IMR-90 (cell line): ENCODE data around the gene ZNF445. TPM values are rescaled to one million over a fixed set of nuclear protein-coding genes. Genes with fewer than 3 reads are reported as not detected.

Source experiments
- ATAC-seq: fragments of 200-7000 bp; cut with Tn5 transposase; 2 replicates; pipeline ENCODE4 v1.9.1; 2020; ENCODE audit warnings: low read depth, mild to moderate bottlenecking, moderate library complexity
- BruUV-seq: library from RNA; stranded (reverse); fragments of 400-500 nt; replicated peaks from 2 replicates; lab custom pipeline; 2021; lab: Mats Ljungman, UMichigan
- CTCF ChIA-PET: fragments of 300-600 bp; formaldehyde crosslinking; extraction: SDS; loops from one replicate; lab custom pipeline; 2021; ENCODE audit warnings: antibody characterized with exemption; lab: Yijun Ruan, JAX
- POLR2A ChIA-PET: fragments of 300-600 bp; sonication (Branson Sonifier 250); formaldehyde crosslinking; loops from one replicate; lab custom pipeline; 2022; ENCODE audit warnings: antibody characterized with exemption; ENCODE audit not compliant: unreplicated experiment; lab: Charles Lee
- DNase-seq: peaks from one replicate; pipeline ENCODE4 v3.0.0; 2013
- H2AFZ ChIP-seq: replicated peaks from 2 replicates; pipeline ENCODE3; 2013; ENCODE audit warnings: low read length, mild to moderate bottlenecking; ENCODE audit not compliant: poor library complexity
- H2AK5ac ChIP-seq: 2 replicates; pipeline ENCODE4 v1.6.1; 2013; ENCODE audit warnings: low read depth, low read length, inconsistent platforms
- H2AK9ac ChIP-seq: replicated peaks from 2 replicates; pipeline ENCODE3; 2013; ENCODE audit warnings: mild to moderate bottlenecking, low read depth, low read length, moderate library complexity; ENCODE audit not compliant: poor library complexity
- H2BK120ac ChIP-seq: 2 replicates; pipeline ENCODE4 v1.6.1; 2013; ENCODE audit warnings: low read depth, low read length, inconsistent platforms
- H2BK15ac ChIP-seq: 3 replicates; pipeline ENCODE4 v1.6.1; 2013; ENCODE audit warnings: low read depth, low read length, inconsistent platforms
- H2BK20ac ChIP-seq: 2 replicates; pipeline ENCODE4 v1.6.1; 2013; ENCODE audit warnings: low read depth, mild to moderate bottlenecking, inconsistent platforms, low read length, moderate library complexity
- H2BK5ac ChIP-seq: 2 replicates; pipeline ENCODE4 v1.6.1; 2013; ENCODE audit warnings: mild to moderate bottlenecking, low read depth, low read length, inconsistent platforms; ENCODE audit not compliant: poor library complexity, severe bottlenecking
- H3K14ac ChIP-seq: replicated peaks from 2 replicates; pipeline ENCODE4 v1.6.1; 2013; ENCODE audit warnings: low read depth, low read length, inconsistent platforms
- H3K18ac ChIP-seq: 2 replicates; pipeline ENCODE4 v1.6.1; 2013; ENCODE audit warnings: low read depth, low read length, control low read depth
- H3K23ac ChIP-seq: 2 replicates; pipeline ENCODE4 v1.6.1; 2013; ENCODE audit warnings: low read depth, low read length, inconsistent platforms
- H3K27ac ChIP-seq: 2 replicates; pipeline ENCODE4 v1.5.1; 2013; ENCODE audit warnings: mild to moderate bottlenecking, control low read depth, low read length; ENCODE audit not compliant: insufficient read depth
- H3K27me3 ChIP-seq: 2 replicates; pipeline ENCODE4 v1.6.1; 2013; ENCODE audit warnings: low read length; ENCODE audit not compliant: control insufficient read depth, insufficient read depth
- H3K36me3 ChIP-seq: 2 replicates; pipeline ENCODE4 v1.6.1; 2013; ENCODE audit warnings: low read length, mixed read lengths; ENCODE audit not compliant: control insufficient read depth, insufficient read depth
- H3K4ac ChIP-seq: 2 replicates; pipeline ENCODE4 v1.6.1; 2013; ENCODE audit warnings: low read depth, low read length, inconsistent platforms
- H3K4me1 ChIP-seq: 2 replicates; pipeline ENCODE4 v1.6.1; 2013; ENCODE audit warnings: low read length, mixed read lengths; ENCODE audit not compliant: control insufficient read depth, insufficient read depth
- H3K4me2 ChIP-seq: 2 replicates; pipeline ENCODE4 v1.6.1; 2013; ENCODE audit warnings: low read depth, mild to moderate bottlenecking, control low read depth, low read length, moderate library complexity
- H3K4me3 ChIP-seq: 2 replicates; pipeline ENCODE4 v1.5.1; 2013; ENCODE audit warnings: low read depth, mild to moderate bottlenecking, control low read depth, low read length, moderate library complexity; ENCODE audit not compliant: insufficient read depth
- H3K56ac ChIP-seq: 2 replicates; pipeline ENCODE4 v1.6.1; 2013; ENCODE audit warnings: low read length, inconsistent platforms; ENCODE audit not compliant: insufficient read depth; ENCODE audit errors: extremely low read depth
- H3K79me1 ChIP-seq, 2 experiments: 2 replicates each; pipeline ENCODE4 v1.6.1; 2013; ENCODE audit warnings: low read length in 2 of 2, inconsistent platforms in 1 of 2, low read depth in 1 of 2
- H3K9ac ChIP-seq: 2 replicates; pipeline ENCODE4 v1.6.1; 2013; ENCODE audit warnings: low read depth, low read length, control low read depth
- H3K9me1 ChIP-seq: 2 replicates; pipeline ENCODE4 v1.6.1; 2013; ENCODE audit warnings: low read length, inconsistent platforms; ENCODE audit not compliant: insufficient read depth
- H3K9me3 ChIP-seq: 2 replicates; pipeline ENCODE4 v1.6.1; 2013; ENCODE audit warnings: low read length; ENCODE audit not compliant: control insufficient read depth, insufficient read depth
- H4K20me1 ChIP-seq: 2 replicates; pipeline ENCODE4 v1.6.1; 2013; ENCODE audit warnings: low read length, inconsistent platforms; ENCODE audit not compliant: insufficient read depth
- H4K5ac ChIP-seq: 2 replicates; pipeline ENCODE4 v1.6.1; 2013; ENCODE audit warnings: mild to moderate bottlenecking, low read depth, low read length, control low read depth
- H4K8ac ChIP-seq, 2 experiments: 2 replicates each; pipeline ENCODE4 v1.6.1; 2013; ENCODE audit warnings: low read depth in 2 of 2, low read length in 2 of 2, control low read depth in 1 of 2, inconsistent platforms in 1 of 2
- H4K91ac ChIP-seq: 2 replicates; pipeline ENCODE4 v1.6.1; 2013; ENCODE audit warnings: low read depth, low read length, inconsistent platforms; ENCODE audit not compliant: insufficient read depth
- BHLHE40 ChIP-seq: fragments of 150-350 bp; IDR thresholded peaks from 2 replicates; pipeline ENCODE4 v1.6.1; 2016; ENCODE audit warnings: mild to moderate bottlenecking, low read depth, low read length
- CEBPB ChIP-seq: IDR thresholded peaks from 2 replicates; pipeline ENCODE4 v1.6.1; 2012; ENCODE audit warnings: low read depth, low read length, improper control_type of control experiment
- CHD1 ChIP-seq: IDR thresholded peaks from 2 replicates; pipeline ENCODE4 v1.6.1; 2012; ENCODE audit warnings: low read depth, low read length, improper control_type of control experiment
- CTCF ChIP-seq: conservative IDR thresholded peaks from 2 replicates; pipeline ENCODE4 v1.5.1; 2012; ENCODE audit warnings: mild to moderate bottlenecking, low read depth, low read length, improper control_type of control experiment
- ELK1 ChIP-seq: fragments of 150-350 bp; IDR thresholded peaks from 2 replicates; pipeline ENCODE4 v1.6.1; 2016; ENCODE audit warnings: low read depth, mild to moderate bottlenecking, low read length, moderate library complexity, borderline replicate concordance
- FOS ChIP-seq: fragments of 150-350 bp; IDR thresholded peaks from 2 replicates; pipeline ENCODE4 v1.6.1; 2016; ENCODE audit warnings: low read depth, low read length
- MAFK ChIP-seq: IDR thresholded peaks from 2 replicates; pipeline ENCODE4 v1.6.1; 2012; ENCODE audit warnings: low read depth, low read length, improper control_type of control experiment
- MAZ ChIP-seq: IDR thresholded peaks from 2 replicates; pipeline ENCODE4 v1.6.1; 2012; ENCODE audit warnings: low read depth, mild to moderate bottlenecking, low read length, improper control_type of control experiment, moderate library complexity, borderline replicate concordance
- MXI1 ChIP-seq: IDR thresholded peaks from 2 replicates; pipeline ENCODE4 v1.6.1; 2012; ENCODE audit warnings: low read depth, mild to moderate bottlenecking, low read length, moderate library complexity, borderline replicate concordance
- NFE2L2 ChIP-seq: fragments of 150-350 bp; IDR thresholded peaks from 2 replicates; pipeline ENCODE4 v1.6.1; 2016; ENCODE audit warnings: low read depth, mild to moderate bottlenecking, low read length
- POLR2A ChIP-seq: IDR thresholded peaks from 2 replicates; pipeline ENCODE4 v1.6.1; 2012; ENCODE audit warnings: mild to moderate bottlenecking, low read depth, low read length
- RAD21 ChIP-seq: IDR thresholded peaks from 2 replicates; pipeline ENCODE4 v1.6.1; 2012; ENCODE audit warnings: low read length, improper control_type of control experiment
- RCOR1 ChIP-seq: IDR thresholded peaks from 2 replicates; pipeline ENCODE4 v1.6.1; 2012; ENCODE audit warnings: mild to moderate bottlenecking, low read length, improper control_type of control experiment; ENCODE audit not compliant: insufficient replicate concordance
- RFX5 ChIP-seq: IDR thresholded peaks from 2 replicates; pipeline ENCODE4 v1.8.0; 2012; ENCODE audit warnings: low read depth, mild to moderate bottlenecking, low read length, moderate library complexity
- SMC3 ChIP-seq: fragments of 150-350 bp; IDR thresholded peaks from 2 replicates; pipeline ENCODE4 v1.6.1; 2016; ENCODE audit warnings: low read depth, mild to moderate bottlenecking, antibody characterized with exemption, low read length, moderate library complexity
- USF2 ChIP-seq: fragments of 150-350 bp; IDR thresholded peaks from 2 replicates; pipeline ENCODE4 v1.6.1; 2017; ENCODE audit warnings: mild to moderate bottlenecking, antibody characterized with exemption, low read length, low read depth
- WGBS, 2 experiments: methylation state at CpG; one replicate each; pipeline versions ENCODE4 v1.1.5 to v1.1.7; 2013; ENCODE audit warnings: missing lambda C conversion rate in 2 of 2; ENCODE audit not compliant: insufficient read length in 1 of 2; ENCODE audit errors: extremely low coverage in 2 of 2; 5-methylcytosine and 5-hydroxymethylcytosine counted together
- dilution Hi-C: fragments of 300-500 bp; cut with HindIII; formaldehyde crosslinking; loops from one replicate; pipeline ENCODE4 v1.14.3; 2018; ENCODE audit warnings: low sequenced_read_pairs; ENCODE audit not compliant: unreplicated experiment
- in situ Hi-C: fragments of 300-500 bp; cut with MboI; formaldehyde crosslinking; loops from 3 replicates; pipeline ENCODE4 v1.14.3; 2019; ENCODE audit warnings: low sequenced_read_pairs, inconsistent platforms, mixed read lengths
- intact Hi-C: fragments of 100-400 bp; cut with micrococcal nuclease; formaldehyde crosslinking; loops from 2 replicates; pipeline ENCODE4 v1.10.0; 2022
- polyA plus RNA-seq, 3 experiments: library from polyadenylated mRNA; depleted of rRNA; stranded (reverse); fragments of >200 nt; gene quantifications; 2 replicates each; pipeline ENCODE4 v1.2.3, GENCODE V29; 2012; ENCODE audit warnings: low replicate concordance in 1 of 3
- total RNA-seq: library from RNA; depleted of rRNA; stranded (reverse); fragments of >200 nt; gene quantifications from 2 replicates; pipeline ENCODE4 v1.2.3, GENCODE V29; 2012

The ZNF445 gene
- total and polyA plus RNA-seq, 2 of the 4 experiments (the other 2 are of a cell fraction): 3.3 to 6.3 TPM

- in situ Hi-C loops: no loop called here
- Histone ChIP-seq H2AK5ac (no peak overlapping the region), H4K91ac (no peak overlapping the region), H3K27ac (no peak overlapping the region), H3K4me1 (no peaks in the 10 kb centered on the region), H3K14ac (no peak overlapping the region), H2BK15ac (no peak overlapping the region), H3K4me3 (no peak overlapping the region), H3K4me2 (no peak overlapping the region), H3K23ac (no peak overlapping the region), H3K18ac (no peak overlapping the region), H2BK120ac (no peak overlapping the region), H4K20me1 (no peaks in the 10 kb centered on the region), H2BK20ac (no peak overlapping the region), H2AFZ (no peak overlapping the region), H3K9me3 (no peaks in the 10 kb centered on the region), H3K27me3 (peaks cover 5% of the 10 kb centered on the region), H3K79me1 (no peaks in the 10 kb centered on the region), H2AK9ac (no peak overlapping the region), H3K36me3 (no peaks in the 10 kb centered on the region), H4K5ac (no peak overlapping the region), H3K4ac (no peak overlapping the region), H4K8ac (no peak overlapping the region), H2BK5ac (no peak overlapping the region), H3K56ac (no peak overlapping the region), H3K9me1 (no peaks in the 10 kb centered on the region), H3K9ac (no peak overlapping the region)
- 11% methylated on average over 6 of the region's 7 CpGs; no CpG with 5 or more reads in 1 of the 2 experiments for WGBS, 2 experiments
- no peak for DNase-seq
- no TSS peak for BruUV-seq
- ChIA-PET POLR2A (no interaction called here), CTCF (no interaction called here)
- TF ChIP-seq RFX5 (no peak), MAFK (no peak), NFE2L2 (no peak), POLR2A (no peak), BHLHE40 (no peak), RAD21 (no peak), MXI1 (no peak), CTCF (no peak), USF2 (no peak), ELK1 (no peak), SMC3 (no peak), CHD1 (no peak), CEBPB (no peak), FOS (no peak), RCOR1 (no peak), MAZ (no peak)
- dilution Hi-C loops: no loop called here
- intact Hi-C loops: no loop called here
- ATAC-seq: no peak
Observed at GRCh38 chr3:44522494-44522933, 45.0 kb upstream of the ZNF445 start.
